CD4-positive, alpha-beta T cell (primary cell): ENCODE measurements around the gene SLCO1C1. TPM values are rescaled to one million over a fixed set of nuclear protein-coding genes. Genes with fewer than 3 reads are reported as not detected.

ENCODE experiments used
- ATAC-seq: fragments of 200-7000 bp; cut with Tn5 transposase; one replicate; pipeline ENCODE4 v1.10.0; 2022; ENCODE audit warnings: mild to moderate bottlenecking; ENCODE audit not compliant: poor library complexity
- CTCF ChIA-PET: fragments of 350-600 bp; sonication (Branson Sonifier 250); formaldehyde crosslinking; loops from one replicate; lab custom pipeline; 2021; ENCODE audit warnings: antibody characterized with exemption, inconsistent platforms; lab: Charles Lee
- POLR2A ChIA-PET: fragments of 350-600 bp; sonication (Branson Sonifier 250); formaldehyde crosslinking; loops from one replicate; lab custom pipeline; 2021; ENCODE audit warnings: antibody characterized with exemption, inconsistent platforms; lab: Charles Lee
- DNase-seq, 14 experiments: peaks; one replicate each; pipeline ENCODE4 v3.0.0-alpha.2; 2013 to 2020; ENCODE audit warnings: mixed read lengths in 2 of 14
- H3K27ac ChIP-seq, 2 donors: one replicate each; pipeline versions ENCODE4 v1.5.1 to v1.7.0; 2013; ENCODE audit warnings: low read length in 2 of 2, low read depth in 1 of 2, mild to moderate bottlenecking in 1 of 2
- H3K27me3 ChIP-seq, 2 experiments: 1 replicate in 1 of 2; 2 replicates in 1 of 2; pipeline versions ENCODE4 v1.6.1 to v1.7.0; 2013; ENCODE audit warnings: low read length in 2 of 2, control low read depth in 1 of 2, mild to moderate bottlenecking in 1 of 2, moderate library complexity in 1 of 2; ENCODE audit not compliant: insufficient read depth in 2 of 2, control insufficient read depth in 1 of 2
- H3K36me3 ChIP-seq: one replicate; pipeline ENCODE4 v1.6.1; 2013; ENCODE audit warnings: low read length, control low read depth; ENCODE audit not compliant: insufficient read depth
- H3K4me1 ChIP-seq: one replicate; pipeline ENCODE4 v1.6.1; 2013; ENCODE audit warnings: low read length, control low read depth; ENCODE audit not compliant: insufficient read depth
- H3K4me3 ChIP-seq: one replicate; pipeline ENCODE4 v1.5.1; 2013; ENCODE audit warnings: mild to moderate bottlenecking, low read length, moderate library complexity
- H3K9me3 ChIP-seq, 2 experiments: 1 replicate in 1 of 2; 2 replicates in 1 of 2; pipeline versions ENCODE4 v1.6.1 to v1.7.0; 2013; ENCODE audit warnings: low read length in 2 of 2, mild to moderate bottlenecking in 2 of 2, control low read depth in 1 of 2, moderate library complexity in 1 of 2; ENCODE audit not compliant: control insufficient read depth in 1 of 2, insufficient read depth in 1 of 2
- H3K27ac Mint-ChIP-seq: one replicate; pipeline ENCODE4 v1.8.0; 2020; ENCODE audit warnings: mixed read lengths
- H3K27me3 Mint-ChIP-seq: one replicate; pipeline ENCODE4 v1.8.0; 2021; ENCODE audit warnings: mixed read lengths
- H3K36me3 Mint-ChIP-seq: one replicate; pipeline ENCODE4 v1.8.0; 2021; ENCODE audit warnings: low read depth, mixed read lengths
- H3K4me1 Mint-ChIP-seq: one replicate; pipeline ENCODE4 v1.8.0; 2021; ENCODE audit warnings: low read depth, mixed read lengths
- H3K4me3 Mint-ChIP-seq: one replicate; pipeline ENCODE4 v1.8.0; 2020; ENCODE audit warnings: mild to moderate bottlenecking, mixed read lengths
- H3K9me3 Mint-ChIP-seq: one replicate; pipeline ENCODE4 v1.8.0; 2020; ENCODE audit warnings: mixed read lengths
- CTCF ChIP-seq: fragments of 200-600 bp; IDR thresholded peaks from one replicate; pipeline ENCODE4 v1.8.0; 2022; ENCODE audit warnings: antibody characterized with exemption, mild to moderate bottlenecking
- intact Hi-C, 2 experiments: fragments of 100-400 bp; cut with DNase I in 1 of 2; cut with micrococcal nuclease in 1 of 2; formaldehyde crosslinking; loops; one replicate each; pipeline versions ENCODE4 v1.15.1 to v1.9.0; 2023 to 2025; cut with DNase I, micrococcal nuclease
- total RNA-seq, 174 experiments: library from RNA in 2 of 174; stranded (reverse) in 2 of 174; gene quantifications; one replicate each; pipeline ENCODE4 v1.2.3 and lab custom pipeline; 2021 to 2026

Gene SLCO1C1
- total RNA-seq, 2 experiments from 2014 or later, result not detected

GRCh38 chr12:20718294-20718693 is 23.2 kb downstream of the SLCO1C1 start:
- H3K27ac Mint-ChIP-seq, result no peak overlapping the region
- no peak overlapping the region for H3K4me3 Mint-ChIP-seq
- Histone ChIP-seq H3K9me3 (peaks cover 0 to under 1% of the 10 kb centered on the region in 2 experiments), H3K36me3 (no peaks in the 10 kb centered on the region), H3K27ac (no peak overlapping the region), H3K4me3 (no peak overlapping the region), H3K27me3 (no peaks in the 10 kb centered on the region), H3K4me1 (no peaks in the 10 kb centered on the region)
- ChIA-PET CTCF (no interaction called here), POLR2A (no interaction called here)
- H3K27me3 Mint-ChIP-seq, result no peaks in the 10 kb centered on the region
- no peaks in the 10 kb centered on the region for H3K4me1 Mint-ChIP-seq
- H3K36me3 Mint-ChIP-seq, result no peaks in the 10 kb centered on the region
- TF ChIP-seq CTCF, result no peak
- intact Hi-C loops, result no loop called here
- ATAC-seq, result no peak
- no peak for DNase-seq
- H3K9me3 Mint-ChIP-seq, result peaks cover 6% of the 10 kb centered on the region

GRCh38 chr12:20722142-20722541 is 27.0 kb downstream of the SLCO1C1 start:
- Histone ChIP-seq H3K9me3 (no peaks in the 10 kb centered on the region), H3K27ac (no peak overlapping the region), H3K4me1 (no peaks in the 10 kb centered on the region), H3K27me3 (no peaks in the 10 kb centered on the region), H3K36me3 (no peaks in the 10 kb centered on the region), H3K4me3 (no peak overlapping the region)
- no peaks in the 10 kb centered on the region for H3K36me3 Mint-ChIP-seq
- H3K4me1 Mint-ChIP-seq, result no peaks in the 10 kb centered on the region
- intact Hi-C loops, result no loop called here
- no peak overlapping the region for H3K27ac Mint-ChIP-seq
- H3K27me3 Mint-ChIP-seq, result no peaks in the 10 kb centered on the region
- no peak for DNase-seq
- POLR2A ChIA-PET, result no interaction called here
- CTCF ChIA-PET, result interaction anchor here (0.8 kb wide), 1 partner anchor 10 kb away, joined by 3 read pairs; no protein-coding TSS in a partner anchor
- ATAC-seq, result no peak
- peaks cover 3% of the 10 kb centered on the region for H3K9me3 Mint-ChIP-seq
- no peak for TF ChIP-seq CTCF
- no peak overlapping the region for H3K4me3 Mint-ChIP-seq

GRCh38 chr12:20731274-20731673 is 36.1 kb downstream of the SLCO1C1 start:
- Histone ChIP-seq H3K36me3 (no peaks in the 10 kb centered on the region), H3K27me3 (no peaks in the 10 kb centered on the region), H3K4me3 (no peak overlapping the region), H3K4me1 (no peaks in the 10 kb centered on the region), H3K27ac (no peak overlapping the region), H3K9me3 (no peaks in the 10 kb centered on the region)
- H3K4me3 Mint-ChIP-seq, result no peak overlapping the region
- CTCF ChIA-PET, result no interaction called here
- H3K4me1 Mint-ChIP-seq, result no peaks in the 10 kb centered on the region
- no peak for TF ChIP-seq CTCF
- no peaks in the 10 kb centered on the region for H3K27me3 Mint-ChIP-seq
- no peaks in the 10 kb centered on the region for H3K9me3 Mint-ChIP-seq
- H3K27ac Mint-ChIP-seq, result no peak overlapping the region
- POLR2A ChIA-PET, result no interaction called here
- H3K36me3 Mint-ChIP-seq, result no peaks in the 10 kb centered on the region
- ATAC-seq (no peak), DNase-seq (no peak)
- intact Hi-C loops, result no loop called here
